NCI-H82 treated with DMSO at 0.1 percent for 48 hours (cell line): ENCODE data around the gene GULP1.
"Not testable (repeated sequence)": the region's sequence is repeated elsewhere in the genome, so short reads cannot be mapped to it uniquely, and the experiment has no call there.

Source experiments
- DNase-seq: peaks from one replicate; lab custom pipeline; 2025; ENCODE audit not compliant: unreplicated experiment; lab: John Stamatoyannopoulos, UW

GULP1 gene

GRCh38 chr2:188523919-188524318, 232.2 kb downstream of the GULP1 start:
- no peak for DNase-seq

GRCh38 chr2:188524519-188525113, 232.9 kb downstream of the GULP1 start:
- DNase-seq = peak; percentile 36

- DNase-seq = no peak
These were observed 235.0 kb downstream of the GULP1 start for GRCh38 chr2:188526701-188527100.

GRCh38 chr2:188527141-188527540, 235.5 kb downstream of the GULP1 start:
- DNase-seq = no peak

DNA sequence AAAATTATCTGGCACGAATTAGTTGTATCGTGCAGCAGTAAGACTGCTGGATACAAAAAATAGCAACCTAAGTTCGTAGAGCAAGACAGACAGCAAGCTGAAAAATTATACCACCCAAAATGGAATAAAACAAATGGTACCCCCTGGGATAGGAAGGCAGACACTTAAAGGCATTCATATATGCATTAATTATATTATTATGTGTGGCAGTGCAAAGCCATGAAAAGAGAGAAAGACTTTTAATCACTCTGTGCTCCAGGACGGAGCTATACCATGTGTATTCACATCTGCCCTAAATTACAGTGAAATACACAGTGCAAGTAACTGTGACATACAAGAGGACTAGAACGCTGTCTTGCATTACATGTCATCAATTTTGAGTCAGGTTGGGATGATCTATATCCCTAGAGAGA, 235.9 kb downstream of the GULP1 start:
- no peak for DNase-seq

GRCh38 chr2:188529710-188530109, 238.0 kb downstream of the GULP1 start:
- DNase-seq = no peak

- no peak for DNase-seq
These were observed 243.2 kb downstream of the GULP1 start for GRCh38 chr2:188534875-188535274.

DNA sequence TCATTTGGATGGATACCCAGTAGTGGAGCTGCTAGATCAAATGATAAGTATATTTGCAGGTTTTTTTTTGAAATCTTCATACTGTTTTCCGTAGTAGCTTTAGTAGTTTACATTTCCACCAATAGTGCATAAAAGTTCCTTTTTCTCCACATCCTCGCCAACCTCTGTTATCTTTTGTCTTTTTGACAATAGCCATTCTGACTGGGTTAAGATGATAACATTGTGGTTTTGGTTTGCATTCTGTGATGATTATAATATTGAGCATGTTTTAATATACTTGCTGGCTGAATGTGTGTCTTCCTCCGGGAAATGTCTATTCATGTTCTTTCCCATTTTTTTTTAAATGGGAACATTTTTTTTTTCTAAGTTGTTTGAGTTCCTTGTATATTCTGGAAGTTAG, 260.0 kb downstream of the GULP1 start:
- no peak for DNase-seq

GRCh38 chr2:188557081-188557480, 265.4 kb downstream of the GULP1 start:
- DNase-seq = no peak

GRCh38 chr2:188559455-188559854, 267.8 kb downstream of the GULP1 start:
- not testable (repeated sequence) for DNase-seq

- no peak for DNase-seq
These were observed 269.9 kb downstream of the GULP1 start for GRCh38 chr2:188561473-188561979.

DNA sequence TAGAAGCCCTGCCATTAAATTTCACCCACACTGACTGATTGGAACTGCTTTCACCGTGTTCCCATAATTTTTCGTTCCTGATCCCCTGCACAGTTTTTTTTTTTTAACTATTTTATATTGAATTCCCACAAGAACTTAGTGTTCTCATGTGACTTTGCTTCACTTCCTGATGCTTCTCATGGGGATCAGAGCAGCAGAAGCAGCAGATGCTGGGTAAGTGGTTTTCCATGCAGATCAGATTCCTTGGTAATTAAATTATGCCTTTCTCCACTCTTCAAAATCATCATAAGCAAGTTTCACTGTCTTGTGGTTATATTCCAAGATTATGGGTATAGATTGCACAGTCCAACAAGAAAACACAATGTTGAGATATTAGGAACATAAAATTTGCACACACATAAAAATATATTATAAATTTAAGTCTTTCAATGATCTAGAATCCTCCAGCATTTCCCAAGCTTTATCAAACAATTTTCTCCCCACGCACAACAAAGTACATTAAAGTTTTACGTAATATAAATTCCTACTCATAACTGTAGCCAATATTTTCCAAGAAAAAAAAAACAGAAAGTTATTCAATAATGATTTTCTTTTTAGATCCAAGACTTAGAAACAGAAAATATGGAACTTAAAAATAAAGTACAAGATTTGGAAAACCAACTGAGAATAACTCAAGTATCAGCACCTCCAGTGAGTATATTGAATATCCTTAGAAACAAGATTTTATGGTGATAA, 277.9 kb downstream of the GULP1 start:
- DNase-seq = peak; percentile 53

DNA sequence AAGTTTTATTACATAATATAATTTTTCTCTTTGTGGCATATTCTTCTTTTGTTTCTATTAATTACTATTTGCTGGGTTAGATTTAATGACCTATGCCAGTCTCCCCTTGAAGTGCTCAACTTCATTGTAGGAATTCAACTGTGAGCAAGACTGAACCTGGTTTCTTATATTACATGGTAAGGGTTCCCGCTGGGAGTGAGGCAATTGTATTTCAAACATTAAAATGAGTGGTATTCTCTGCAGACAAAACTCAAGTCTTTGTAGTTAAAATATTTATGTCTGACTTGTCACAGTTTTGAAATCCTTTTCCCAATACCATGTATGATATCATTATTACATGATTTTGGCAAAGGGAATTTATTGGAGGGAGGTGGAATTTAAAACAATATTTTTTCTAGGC, 278.7 kb downstream of the GULP1 start:
- DNase-seq = no peak

GRCh38 chr2:188571543-188572303, 280.0 kb downstream of the GULP1 start:
- no peak for DNase-seq

DNA sequence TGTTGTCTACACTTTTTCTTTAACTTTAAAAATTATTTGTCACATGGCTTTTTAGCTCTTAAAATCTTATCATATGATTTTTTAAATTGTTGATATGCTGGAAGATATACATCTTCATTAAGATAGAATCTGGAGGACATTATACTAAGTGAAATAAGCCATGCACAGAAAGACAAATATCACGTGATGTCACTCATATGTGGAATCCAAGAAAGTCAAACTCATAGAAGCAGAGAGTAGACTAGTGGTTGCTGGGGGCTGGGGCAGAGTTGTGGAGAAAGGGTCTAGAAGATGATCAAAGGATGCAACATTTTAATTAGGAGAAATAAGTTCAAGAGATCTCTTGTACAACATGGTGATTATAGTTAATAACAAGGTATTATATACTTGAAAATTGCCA, 280.9 kb downstream of the GULP1 start:
- no peak for DNase-seq

DNA sequence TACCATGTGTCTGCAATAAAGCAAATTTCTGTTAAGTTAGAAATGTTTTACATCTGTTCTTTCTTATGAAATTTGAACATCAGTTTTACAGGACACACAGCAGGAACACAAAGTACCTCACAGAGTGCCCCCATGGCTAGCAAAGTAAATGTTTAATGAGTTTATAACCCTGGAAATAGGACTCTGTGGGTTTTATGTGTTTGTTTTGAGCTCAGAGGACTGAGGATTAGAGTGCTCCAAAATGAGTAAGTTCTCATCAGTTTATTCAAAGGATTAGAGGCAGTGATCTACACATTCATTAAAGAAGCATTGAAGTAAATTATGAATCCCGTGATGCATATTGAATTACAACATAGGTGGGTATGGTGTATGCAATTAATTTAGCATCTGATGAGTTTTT, 281.8 kb downstream of the GULP1 start:
- no peak for DNase-seq

- no peak for DNase-seq
These were observed 284.3 kb downstream of the GULP1 start for GRCh38 chr2:188576006-188576405.

DNA sequence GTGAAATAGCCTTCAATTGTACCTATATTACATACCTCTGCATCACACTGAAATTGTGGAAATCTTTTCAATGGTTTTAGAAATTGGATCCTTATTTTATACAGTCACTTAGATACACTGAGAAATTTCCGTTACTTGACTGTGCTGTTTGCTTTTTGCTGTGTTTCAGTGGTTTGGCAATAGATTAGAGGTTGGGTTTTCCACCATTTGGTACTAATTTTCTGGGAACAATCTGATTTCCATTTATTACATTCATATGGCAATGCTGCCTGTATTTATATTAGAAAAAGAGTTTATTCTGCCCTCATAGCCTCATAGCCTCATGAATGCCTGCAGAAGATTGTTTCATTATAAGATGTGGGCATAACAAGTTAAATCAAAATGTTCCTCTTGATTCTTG, 285.0 kb downstream of the GULP1 start:
- DNase-seq = no peak

GRCh38 chr2:188577231-188577630, 285.6 kb downstream of the GULP1 start:
- no peak for DNase-seq

DNA sequence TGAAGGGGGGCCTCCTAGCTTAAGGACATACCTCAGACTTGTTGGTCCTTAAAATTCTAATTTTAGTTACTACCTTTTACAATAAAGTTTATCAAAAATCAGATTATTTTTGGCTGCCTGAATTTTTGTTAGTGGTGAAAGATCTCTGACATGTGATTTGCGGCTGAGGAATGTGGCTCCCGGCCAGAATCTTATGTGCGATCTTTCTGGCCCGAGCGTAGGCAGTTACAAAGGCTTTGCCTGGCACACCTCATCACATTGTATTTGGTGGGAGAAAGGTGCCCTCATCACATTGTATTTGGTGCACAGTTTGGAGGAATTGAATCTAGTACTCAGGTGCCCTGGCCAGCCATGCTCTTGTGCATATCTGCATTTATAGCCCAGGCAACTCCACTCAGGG, 289.1 kb downstream of the GULP1 start:
- no peak for DNase-seq

- no peak for DNase-seq
These were observed 290.5 kb downstream of the GULP1 start for GRCh38 chr2:188582211-188582610.

- no peak for DNase-seq
These were observed 296.6 kb downstream of the GULP1 start for GRCh38 chr2:188588235-188588634.
